Transverse colon (tissue), 4 donors: ENCODE results near the gene TRIM15. TPM values are rescaled to one million over a fixed set of nuclear protein-coding genes. Genes with fewer than 3 reads are reported as not detected.
A peak's percentile ranks its signal among the peaks of the same experiment; 100 is the strongest.

Experiments used
- DNase-seq: peaks from one replicate; pipeline ENCODE4 v3.0.0-alpha.2; 2019
- H3K27ac ChIP-seq, 4 donors: fragments of 200-600 bp; sonication (generic); 2 replicates each; pipeline ENCODE4 v1.5.1; 2016 to 2018; ENCODE audit warnings: inconsistent platforms in 4 of 4
- H3K27me3 ChIP-seq: fragments of 200-600 bp; sonication (generic); 2 replicates; pipeline ENCODE4 v1.5.1; 2017; ENCODE audit warnings: inconsistent platforms
- H3K36me3 ChIP-seq, 4 donors: fragments of 200-600 bp; sonication (generic); 2 replicates each; pipeline ENCODE4 v1.5.1; 2017 to 2019; ENCODE audit warnings: inconsistent platforms in 4 of 4
- H3K4me1 ChIP-seq, 4 donors: fragments of 200-600 bp; sonication (generic); 2 replicates each; pipeline ENCODE4 v1.5.1; 2017 to 2020; ENCODE audit warnings: inconsistent platforms in 4 of 4
- H3K4me3 ChIP-seq, 4 donors: fragments of 200-600 bp; sonication (generic); 1 replicate in 1 of 4; 2 replicates in 3 of 4; pipeline versions ENCODE4 v1.5.1 to v1.6.1; 2017 to 2019; ENCODE audit warnings: inconsistent platforms in 4 of 4
- H3K9me3 ChIP-seq, 2 donors: fragments of 200-600 bp; sonication (generic); 2 replicates each; pipeline ENCODE4 v1.5.1; 2017 to 2019; ENCODE audit warnings: inconsistent platforms in 2 of 2
- EP300 ChIP-seq: sonication (generic); formaldehyde crosslinking; IDR thresholded peaks from one replicate; pipeline ENCODE4 v1.6.1; 2017; ENCODE audit warnings: antibody characterized with exemption, low read depth
- POLR2A ChIP-seq: fragments of 450-650 bp; IDR thresholded peaks from one replicate; pipeline ENCODE4 v1.6.1; 2016; ENCODE audit warnings: antibody characterized with exemption, mild to moderate bottlenecking, moderate library complexity
- POLR2AphosphoS5 ChIP-seq, 3 donors: sonication (generic); formaldehyde crosslinking; IDR thresholded peaks; one replicate each; pipeline ENCODE4 v1.6.1; 2016; ENCODE audit warnings: antibody characterized with exemption in 3 of 3
- WGBS, 2 donors: methylation state at CpG; one replicate each; pipeline ENCODE4 v1.1.5; 2018; ENCODE audit warnings: low coverage in 1 of 2; 5-methylcytosine and 5-hydroxymethylcytosine counted together
- in situ Hi-C, 4 donors: fragments of 200-750 bp; cut with MboI; loops; one replicate each; pipeline versions ENCODE4 v1.15.0 to v1.15.1; 2017; ENCODE audit warnings: low sequenced_read_pairs in 3 of 4, low pct_ligation_motif_present in 1 of 4, low pct_unique_long_range_greater_than_20kb in 1 of 4
- intact Hi-C: fragments of 100-400 bp; cut with DNase I; formaldehyde crosslinking; loops from one replicate; pipeline ENCODE4 v1.15.1; 2023; ENCODE audit warnings: low total_unique reads
- total RNA-seq, 4 donors: library from RNA; depleted of rRNA; stranded (reverse); fragments of >200 nt; gene quantifications; one replicate each; pipeline ENCODE4 v1.1.0, GENCODE V29; 2016
- TF ChIP-seq, protein P1 (sequence below), 5 experiments: fragments of 200-600 bp in 3 of 5; fragments of 450-650 bp in 2 of 5; sonication (generic) in 3 of 5; IDR thresholded peaks; 1 replicate in 2 of 5; 2 replicates in 3 of 5; pipeline ENCODE4 v1.5.1; 2016 to 2017; ENCODE audit warnings: antibody characterized with exemption in 5 of 5, inconsistent platforms in 3 of 5, mild to moderate bottlenecking in 2 of 5, moderate library complexity in 1 of 5

TRIM15 gene
- total RNA-seq, 4 donors from 2014 or later = 5.8 to 90.7 (median 51.8) TPM

DNA sequence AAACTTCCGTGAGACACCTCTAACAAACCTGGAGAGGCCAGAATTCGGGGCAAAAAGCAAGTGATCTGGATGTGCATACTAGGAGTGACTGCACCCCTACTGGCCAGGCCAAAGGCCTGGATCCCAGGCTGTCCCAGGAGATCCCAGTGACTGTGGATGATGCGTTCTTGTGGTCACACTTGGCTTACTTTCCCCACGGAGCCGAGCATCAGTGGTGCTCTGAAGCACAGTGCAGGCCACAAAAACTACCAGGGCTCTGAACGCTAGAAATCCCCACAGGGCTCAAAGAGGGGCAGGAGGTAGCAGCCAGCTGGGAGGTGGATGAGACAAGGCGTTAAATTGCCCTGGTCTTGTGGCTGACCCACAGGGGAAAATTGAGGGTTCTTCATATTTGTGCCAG, 42.8 kb downstream of the TRIM15 start:
- intact Hi-C loops (no loop called here), in situ Hi-C loops (no loop called here)
- peaks cover 39 to 74% (median 46%) of the 10 kb centered on the region in 4 donors for H3K4me1 ChIP-seq
- WGBS, 2 donors = 86% methylated on average over 7 of the region's 7 CpGs; no CpG with 5 or more reads in 1 of the 2 donors
- no peaks in the 10 kb centered on the region for H3K36me3 ChIP-seq
- H3K4me3 ChIP-seq = no peak overlapping the region
- DNase-seq = no peak
- TF ChIP-seq EP300 = no peak
- TF ChIP-seq POLR2AphosphoS5 (IDR thresholded peaks at IDR 0.05) = no peak
- TF ChIP-seq POLR2A = no peak
- TF ChIP-seq, protein P1, sequence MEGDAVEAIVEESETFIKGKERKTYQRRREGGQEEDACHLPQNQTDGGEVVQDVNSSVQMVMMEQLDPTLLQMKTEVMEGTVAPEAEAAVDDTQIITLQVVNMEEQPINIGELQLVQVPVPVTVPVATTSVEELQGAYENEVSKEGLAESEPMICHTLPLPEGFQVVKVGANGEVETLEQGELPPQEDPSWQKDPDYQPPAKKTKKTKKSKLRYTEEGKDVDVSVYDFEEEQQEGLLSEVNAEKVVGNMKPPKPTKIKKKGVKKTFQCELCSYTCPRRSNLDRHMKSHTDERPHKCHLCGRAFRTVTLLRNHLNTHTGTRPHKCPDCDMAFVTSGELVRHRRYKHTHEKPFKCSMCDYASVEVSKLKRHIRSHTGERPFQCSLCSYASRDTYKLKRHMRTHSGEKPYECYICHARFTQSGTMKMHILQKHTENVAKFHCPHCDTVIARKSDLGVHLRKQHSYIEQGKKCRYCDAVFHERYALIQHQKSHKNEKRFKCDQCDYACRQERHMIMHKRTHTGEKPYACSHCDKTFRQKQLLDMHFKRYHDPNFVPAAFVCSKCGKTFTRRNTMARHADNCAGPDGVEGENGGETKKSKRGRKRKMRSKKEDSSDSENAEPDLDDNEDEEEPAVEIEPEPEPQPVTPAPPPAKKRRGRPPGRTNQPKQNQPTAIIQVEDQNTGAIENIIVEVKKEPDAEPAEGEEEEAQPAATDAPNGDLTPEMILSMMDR (IDR thresholded peaks at IDR 0.05) = no peak
- H3K9me3 ChIP-seq = no peaks in the 10 kb centered on the region
- no peaks in the 10 kb centered on the region for H3K27me3 ChIP-seq
- H3K27ac ChIP-seq = peak overlapping the region; percentile 70 to 85 (median 82)

DNA sequence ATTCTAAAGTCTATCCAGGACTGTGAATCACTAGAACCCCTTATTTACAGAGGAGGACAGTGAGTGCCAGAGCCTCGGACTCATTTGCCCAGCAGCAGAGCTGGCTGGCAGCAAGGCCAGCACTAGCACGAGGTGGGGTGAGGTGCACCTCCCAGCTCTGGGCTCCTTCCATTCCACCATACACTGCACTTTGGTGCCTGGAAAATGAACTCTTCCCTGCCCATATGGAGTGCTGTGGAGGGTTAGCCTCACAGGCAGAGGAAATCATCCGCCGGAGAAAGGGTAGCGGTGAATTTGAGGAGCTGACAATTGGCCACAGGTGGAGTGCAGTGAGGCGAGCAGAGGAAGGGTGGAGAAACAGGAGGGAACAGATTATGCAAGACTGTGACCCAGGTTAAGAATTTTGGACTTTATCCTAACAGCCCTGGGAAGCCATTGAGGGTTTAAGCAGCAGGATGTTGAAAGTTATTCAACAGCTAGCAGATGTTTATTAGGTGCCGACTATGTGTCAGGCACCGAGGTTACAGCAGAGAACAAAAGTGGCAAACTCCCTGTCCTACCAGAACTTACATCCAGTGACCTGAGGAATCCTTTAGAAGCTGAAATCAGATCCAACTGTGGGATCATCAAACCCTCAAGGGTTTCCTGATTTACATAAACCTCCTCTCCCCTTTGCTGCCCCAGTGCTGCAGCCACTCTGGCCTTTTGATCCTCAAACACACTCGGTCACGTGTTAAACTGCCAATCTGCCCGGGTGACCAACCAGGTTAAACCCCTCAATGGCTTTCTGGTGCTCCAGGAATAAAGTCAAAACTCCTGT, 43.7 kb downstream of the TRIM15 start:
- H3K9me3 ChIP-seq = no peaks in the 10 kb centered on the region
- H3K4me1 ChIP-seq = peaks cover 39 to 74% (median 48%) of the 10 kb centered on the region in 4 donors
- H3K27ac ChIP-seq = peak overlapping the region; percentile 70 to 85 (median 82)
- no peaks in the 10 kb centered on the region for H3K36me3 ChIP-seq
- 4 to 38% methylated on average over 4 to 11 of the region's 11 CpGs for WGBS, 2 donors
- intact Hi-C loops = no loop called here
- in situ Hi-C loops = no loop called here
- peak; percentile 43 for DNase-seq
- no peak overlapping the region for H3K4me3 ChIP-seq
- no peak for TF ChIP-seq POLR2A
- TF ChIP-seq POLR2AphosphoS5 (IDR thresholded peaks at IDR 0.05) = peak in 1 of 3 donors; percentile 50
- H3K27me3 ChIP-seq = no peaks in the 10 kb centered on the region

DNA sequence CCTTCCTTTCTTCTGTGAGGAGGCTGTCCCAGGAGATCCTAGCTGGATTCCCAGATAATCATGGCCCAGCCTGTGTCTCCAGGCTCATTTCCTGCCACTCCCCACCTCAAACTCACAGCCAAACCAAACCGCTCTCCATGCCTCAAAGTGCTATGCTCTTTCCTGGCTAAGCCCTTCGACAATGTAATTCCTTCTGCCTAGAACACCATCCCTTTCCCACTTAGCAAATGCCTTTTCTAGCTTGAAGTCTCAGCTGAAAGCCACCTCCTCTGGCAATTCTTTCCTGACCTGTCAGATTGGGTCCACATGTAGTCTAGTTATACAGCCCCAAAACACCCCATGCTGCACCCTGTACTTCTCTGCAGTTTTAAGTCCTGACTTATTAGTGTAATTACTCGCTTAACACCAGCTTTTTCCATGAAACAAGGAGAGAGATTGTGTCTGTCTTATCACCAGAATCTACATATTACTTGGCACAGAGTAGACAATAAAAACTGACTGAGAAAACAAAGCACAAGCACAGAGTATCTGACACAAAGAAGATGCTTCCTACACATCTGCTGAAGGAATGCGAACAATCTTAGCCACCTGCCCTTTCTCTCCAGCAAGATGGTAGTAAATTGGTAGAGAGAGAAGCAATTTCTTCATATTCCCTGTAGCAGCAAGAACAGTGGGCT, 44.4 kb downstream of the TRIM15 start:
- H3K27me3 ChIP-seq = no peaks in the 10 kb centered on the region
- no peak overlapping the region for H3K4me3 ChIP-seq
- no peaks in the 10 kb centered on the region for H3K36me3 ChIP-seq
- TF ChIP-seq EP300 = no peak
- intact Hi-C loops = no loop called here
- peak overlapping the region; percentile 70 to 85 (median 82) for H3K27ac ChIP-seq
- peak; percentile 48 for DNase-seq
- WGBS, 2 donors = 37 to 45% methylated on average over 3 to 4 of the region's 4 CpGs
- peaks cover 43 to 75% (median 52%) of the 10 kb centered on the region in 4 donors for H3K4me1 ChIP-seq
- no peaks in the 10 kb centered on the region for H3K9me3 ChIP-seq
- in situ Hi-C loops = no loop called here

DNA sequence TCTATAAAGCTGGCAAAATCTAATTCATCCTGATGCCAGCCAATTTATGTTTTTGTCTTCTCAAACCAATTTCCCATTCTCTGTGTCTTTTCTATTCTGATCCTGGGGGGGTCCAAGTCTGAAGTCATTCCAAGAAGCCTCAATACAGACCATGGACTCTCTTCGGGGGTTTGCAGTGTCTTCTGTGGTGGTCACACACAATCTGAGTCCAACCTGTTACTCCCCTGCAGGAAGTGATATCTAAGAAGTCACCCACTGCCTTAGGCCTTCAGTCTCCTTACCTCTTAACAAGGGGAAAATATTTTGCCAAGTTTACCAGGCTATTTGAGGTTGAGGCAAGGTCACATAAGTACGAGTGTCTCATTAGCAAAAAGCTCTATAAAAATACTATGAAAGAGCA, 48.0 kb downstream of the TRIM15 start:
- Histone ChIP-seq H3K4me3 (no peak overlapping the region), H3K4me1 (peaks cover 45 to 64% (median 49%) of the 10 kb centered on the region in 4 donors), H3K27me3 (no peaks in the 10 kb centered on the region), H3K36me3 (no peaks in the 10 kb centered on the region), H3K27ac (peak overlapping the region in 1 of 4 donors; percentile 94), H3K9me3 (no peaks in the 10 kb centered on the region)
- no peak for TF ChIP-seq EP300
- TF ChIP-seq, protein P1 (IDR thresholded peaks at IDR 0.05) = no peak
- no peak for TF ChIP-seq POLR2AphosphoS5 (IDR thresholded peaks at IDR 0.05)
- no peak for TF ChIP-seq POLR2A
- DNase-seq = no peak
- intact Hi-C loops (loop anchor here (5.0 kb wide), 1 partner anchor 116 kb away; the partner anchor contains the start of gene TRIM39), in situ Hi-C loops (no loop called here)
- 21 to 30% methylated on average over 2 of the region's 2 CpGs for WGBS, 2 donors

DNA sequence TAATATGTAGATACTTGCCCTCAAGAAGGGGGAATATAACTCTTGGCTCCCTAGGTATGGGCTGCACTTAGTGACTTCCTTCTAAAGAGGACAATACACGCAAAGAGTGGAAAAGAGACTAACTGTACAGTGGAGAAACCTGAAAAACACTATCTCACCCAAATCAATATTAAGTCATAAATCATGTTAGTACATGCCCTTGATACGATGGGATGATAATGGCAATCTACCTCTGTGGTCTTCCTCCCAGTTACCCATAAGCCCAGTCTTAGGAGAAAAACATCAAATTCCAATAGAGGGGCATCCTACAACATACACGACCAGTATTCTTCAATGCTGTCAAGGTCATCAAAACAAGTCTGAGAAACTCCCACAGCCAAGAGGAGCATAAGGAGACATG, 48.6 kb downstream of the TRIM15 start:
- H3K9me3 ChIP-seq = no peaks in the 10 kb centered on the region
- in situ Hi-C loops = no loop called here
- no peak for DNase-seq
- intact Hi-C loops = loop anchor here (5.0 kb wide), 1 partner anchor 115 kb away; the partner anchor contains the start of gene TRIM39
- peak overlapping the region in 3 of 4 donors; percentile 94 to 99 (median 97) for H3K27ac ChIP-seq
- TF ChIP-seq POLR2AphosphoS5 (IDR thresholded peaks at IDR 0.05) (no peak), EP300 (no peak), POLR2A (no peak)
- TF ChIP-seq, protein P1 (IDR thresholded peaks at IDR 0.05) = no peak
- H3K4me3 ChIP-seq = peak overlapping the region in 3 of 4 donors; percentile 66 to 75 (median 73)
- H3K36me3 ChIP-seq = no peaks in the 10 kb centered on the region
- peaks cover 39 to 58% (median 43%) of the 10 kb centered on the region in 4 donors for H3K4me1 ChIP-seq
- 12 to 23% methylated on average over 3 of the region's 3 CpGs for WGBS, 2 donors
- H3K27me3 ChIP-seq = no peaks in the 10 kb centered on the region
